ENCODE measurements around the gene FRMD4A.

GRCh38 chr10:13745271-13745670 lies 585.5 kb downstream of the FRMD4A start:
- TF ChIP-seq POLR2A (IDR thresholded peaks at IDR 0.05; ENCODE audit: low read depth, low read length), result no peak
- TF ChIP-seq SPI1 (IDR thresholded peaks at IDR 0.05; ENCODE audit: low read depth, low read length), result no peak
- TF ChIP-seq POLR2AphosphoS5 (IDR thresholded peaks at IDR 0.05; ENCODE audit: low read depth, low read length), result no peak
- no peak for TF ChIP-seq TAF1 (IDR thresholded peaks at IDR 0.05; ENCODE audit: low read depth, low read length)
- TF ChIP-seq PAX5 (IDR thresholded peaks at IDR 0.05; ENCODE audit: insufficient read depth, low read length, severe bottlenecking), result no peak
